Osteoblast (primary cell): Measurements from ENCODE around the gene TMC3. TPM values are rescaled to one million over a fixed set of nuclear protein-coding genes. Genes with fewer than 3 reads are reported as not detected.

ENCODE experiments used
- DNase-seq: peaks from one replicate; pipeline ENCODE4 v3.0.0; 2011; ENCODE audit warnings: low spot score, mixed read lengths; ENCODE audit not compliant: insufficient read length; ENCODE audit errors: missing footprints
- H2AFZ ChIP-seq: 2 replicates; pipeline ENCODE4 v1.6.0; 2011; ENCODE audit warnings: mild to moderate bottlenecking, low read length
- H3K27ac ChIP-seq: 2 replicates; pipeline ENCODE4 v1.5.1; 2011; ENCODE audit warnings: mild to moderate bottlenecking, low read depth, low read length, moderate library complexity
- H3K27me3 ChIP-seq: 2 replicates; pipeline ENCODE4 v1.6.0; 2012; ENCODE audit warnings: mild to moderate bottlenecking, control low read depth, inconsistent platforms, low read length, moderate library complexity; ENCODE audit not compliant: insufficient read depth
- H3K36me3 ChIP-seq: 2 replicates; pipeline ENCODE4 v1.5.1; 2011; ENCODE audit warnings: mild to moderate bottlenecking, low read length, control low read depth, moderate library complexity; ENCODE audit not compliant: insufficient read depth
- H3K4me1 ChIP-seq: 2 replicates; pipeline ENCODE4 v1.5.1; 2011; ENCODE audit warnings: mild to moderate bottlenecking, low read length, control low read depth, moderate library complexity; ENCODE audit not compliant: insufficient read depth
- H3K4me2 ChIP-seq: 2 replicates; pipeline ENCODE4 v1.6.0; 2011; ENCODE audit warnings: mild to moderate bottlenecking, low read length; ENCODE audit not compliant: insufficient read depth
- H3K4me3 ChIP-seq: fragments of 200-600 bp; sonication (generic); 3 replicates; pipeline ENCODE4 v1.5.1; 2012; ENCODE audit warnings: mild to moderate bottlenecking, low read length, inconsistent platforms; ENCODE audit not compliant: insufficient read depth
- H3K79me2 ChIP-seq: 2 replicates; pipeline ENCODE4 v1.6.0; 2012; ENCODE audit warnings: mild to moderate bottlenecking, low read length, control low read depth, inconsistent platforms; ENCODE audit not compliant: insufficient read depth
- H3K9me3 ChIP-seq: 2 replicates; pipeline ENCODE4 v1.5.1; 2011; ENCODE audit warnings: low read depth, low read length, control low read depth
- H4K20me1 ChIP-seq: 2 replicates; pipeline ENCODE4 v1.6.0; 2012; ENCODE audit warnings: mild to moderate bottlenecking, low read length, control low read depth; ENCODE audit not compliant: insufficient read depth
- total RNA-seq: library from RNA; depleted of rRNA; stranded (reverse); fragments of >200 nt; gene quantifications from 2 replicates; pipeline ENCODE4 v1.2.3, GENCODE V29; 2012
- TF ChIP-seq, protein P1 (sequence below): IDR thresholded peaks from 2 replicates; pipeline ENCODE4 v1.5.1; 2011; ENCODE audit warnings: mild to moderate bottlenecking, low read depth, low read length, moderate library complexity; ENCODE audit errors: extremely low read depth

The TMC3 gene
- total RNA-seq, 1 donor = not detected

DNA sequence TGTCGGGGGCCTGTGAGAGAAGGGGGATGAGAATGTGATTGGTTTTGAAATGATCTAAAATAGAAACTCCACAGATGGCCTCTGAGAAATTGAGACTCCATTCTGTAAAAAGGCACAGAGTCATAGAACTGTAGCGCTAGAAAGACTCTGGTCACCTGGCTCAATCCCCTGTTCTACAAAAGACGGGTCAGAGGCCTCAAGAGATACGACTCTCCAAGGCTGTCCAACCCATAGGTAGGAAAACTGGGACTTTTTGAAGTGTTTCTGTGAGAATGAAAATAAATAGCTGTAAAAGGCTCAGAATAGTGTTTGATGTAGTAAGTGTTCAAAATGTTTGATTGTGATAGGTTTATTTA, 11.7 kb upstream of the TMC3 start:
- H4K20me1 ChIP-seq = no peaks in the 10 kb centered on the region
- H3K27ac ChIP-seq = no peak overlapping the region
- H3K9me3 ChIP-seq = no peaks in the 10 kb centered on the region
- H3K27me3 ChIP-seq = no peaks in the 10 kb centered on the region
- H3K79me2 ChIP-seq = no peaks in the 10 kb centered on the region
- no peak for DNase-seq
- no peak overlapping the region for H2AFZ ChIP-seq
- H3K4me1 ChIP-seq = no peaks in the 10 kb centered on the region
- H3K36me3 ChIP-seq = no peaks in the 10 kb centered on the region
- no peak overlapping the region for H3K4me3 ChIP-seq
- TF ChIP-seq, protein P1, sequence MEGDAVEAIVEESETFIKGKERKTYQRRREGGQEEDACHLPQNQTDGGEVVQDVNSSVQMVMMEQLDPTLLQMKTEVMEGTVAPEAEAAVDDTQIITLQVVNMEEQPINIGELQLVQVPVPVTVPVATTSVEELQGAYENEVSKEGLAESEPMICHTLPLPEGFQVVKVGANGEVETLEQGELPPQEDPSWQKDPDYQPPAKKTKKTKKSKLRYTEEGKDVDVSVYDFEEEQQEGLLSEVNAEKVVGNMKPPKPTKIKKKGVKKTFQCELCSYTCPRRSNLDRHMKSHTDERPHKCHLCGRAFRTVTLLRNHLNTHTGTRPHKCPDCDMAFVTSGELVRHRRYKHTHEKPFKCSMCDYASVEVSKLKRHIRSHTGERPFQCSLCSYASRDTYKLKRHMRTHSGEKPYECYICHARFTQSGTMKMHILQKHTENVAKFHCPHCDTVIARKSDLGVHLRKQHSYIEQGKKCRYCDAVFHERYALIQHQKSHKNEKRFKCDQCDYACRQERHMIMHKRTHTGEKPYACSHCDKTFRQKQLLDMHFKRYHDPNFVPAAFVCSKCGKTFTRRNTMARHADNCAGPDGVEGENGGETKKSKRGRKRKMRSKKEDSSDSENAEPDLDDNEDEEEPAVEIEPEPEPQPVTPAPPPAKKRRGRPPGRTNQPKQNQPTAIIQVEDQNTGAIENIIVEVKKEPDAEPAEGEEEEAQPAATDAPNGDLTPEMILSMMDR = no peak
- no peak overlapping the region for H3K4me2 ChIP-seq

DNA sequence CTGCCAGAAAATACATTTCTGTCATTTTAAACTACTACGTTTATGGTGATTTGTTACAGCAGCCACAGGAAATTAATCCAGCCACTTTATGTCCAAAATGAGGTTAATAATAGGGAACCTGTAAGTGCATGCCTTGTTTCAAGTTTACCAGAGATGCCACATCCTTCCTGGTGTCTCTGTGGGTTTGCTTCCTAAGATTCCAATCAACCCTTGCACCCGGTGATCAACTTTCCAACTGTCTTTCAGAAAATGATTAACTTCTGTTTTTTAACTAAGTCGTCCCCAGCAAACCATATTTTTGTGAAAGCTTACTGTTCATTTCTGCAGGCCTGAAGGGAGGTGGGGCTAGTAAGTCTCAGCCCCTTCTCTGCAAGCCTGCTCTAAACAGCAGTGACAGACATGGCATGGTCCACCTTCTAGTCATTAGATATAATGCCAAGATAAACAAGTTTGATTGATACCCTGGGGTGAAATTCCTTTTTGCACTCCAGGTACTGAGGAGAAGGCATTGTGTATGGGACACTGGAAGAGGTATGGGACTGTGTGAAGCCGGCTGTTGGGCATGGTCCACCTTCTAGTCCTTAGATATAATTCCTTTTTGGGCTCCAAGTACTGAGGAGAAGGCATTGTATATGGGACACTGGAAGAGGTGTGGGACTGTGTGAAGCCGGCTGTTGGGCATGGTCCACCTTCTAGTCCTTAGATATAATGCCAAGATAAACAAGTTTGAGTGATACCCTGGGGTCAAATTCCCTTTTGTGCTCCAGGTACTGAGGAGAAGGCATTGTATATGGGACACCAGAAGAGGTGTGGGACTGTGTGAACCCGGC, 11.1 kb upstream of the TMC3 start:
- Histone ChIP-seq H4K20me1 (no peaks in the 10 kb centered on the region), H3K27ac (no peak overlapping the region), H3K36me3 (no peaks in the 10 kb centered on the region), H3K4me3 (no peak overlapping the region), H3K27me3 (peaks cover 2% of the 10 kb centered on the region), H3K4me1 (no peaks in the 10 kb centered on the region), H3K79me2 (no peaks in the 10 kb centered on the region), H3K9me3 (no peaks in the 10 kb centered on the region), H3K4me2 (no peak overlapping the region), H2AFZ (no peak overlapping the region)
- TF ChIP-seq, protein P1 = no peak
- no peak for DNase-seq

GRCh38 chr15:81381720-81382119, 7.7 kb upstream of the TMC3 start:
- Histone ChIP-seq H3K27me3 (peaks cover 4% of the 10 kb centered on the region), H3K4me1 (no peaks in the 10 kb centered on the region), H3K4me3 (no peak overlapping the region), H3K9me3 (no peaks in the 10 kb centered on the region), H3K36me3 (no peaks in the 10 kb centered on the region), H3K27ac (no peak overlapping the region), H4K20me1 (no peaks in the 10 kb centered on the region), H3K79me2 (no peaks in the 10 kb centered on the region), H2AFZ (no peak overlapping the region), H3K4me2 (no peak overlapping the region)
- no peak for DNase-seq
- TF ChIP-seq, protein P1 = no peak

DNA sequence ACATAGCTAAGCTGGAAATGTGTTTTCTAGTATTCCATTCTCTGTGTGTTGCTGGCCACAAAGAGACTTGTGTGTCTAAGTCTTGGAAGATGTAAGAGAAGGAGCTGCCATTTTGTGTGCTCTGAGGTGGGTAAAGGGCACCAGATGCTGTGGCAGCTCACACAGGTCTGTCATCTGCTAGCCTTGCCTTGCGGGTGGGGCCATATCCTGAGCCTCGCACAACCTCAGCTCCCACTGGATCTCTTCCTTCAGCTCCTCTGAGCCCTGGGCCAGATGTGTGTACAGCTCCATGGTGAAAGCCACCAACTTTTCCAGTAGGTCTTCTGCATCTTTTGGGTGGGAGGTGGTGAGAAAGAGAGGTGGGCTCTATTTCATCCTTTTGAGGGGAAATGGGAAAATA, 6.7 kb upstream of the TMC3 start:
- Histone ChIP-seq H3K36me3 (no peaks in the 10 kb centered on the region), H3K27me3 (peaks cover 4% of the 10 kb centered on the region), H3K4me3 (no peak overlapping the region), H3K79me2 (no peaks in the 10 kb centered on the region), H3K9me3 (no peaks in the 10 kb centered on the region), H3K4me2 (no peak overlapping the region), H2AFZ (no peak overlapping the region), H4K20me1 (no peaks in the 10 kb centered on the region), H3K4me1 (no peaks in the 10 kb centered on the region), H3K27ac (no peak overlapping the region)
- TF ChIP-seq, protein P1 = no peak
- no peak for DNase-seq
